AG10803 (cell line): ENCODE measurements around the gene MIF4GD.

Experiments used
- DNase-seq: peaks from one replicate; pipeline ENCODE4 v3.0.0; 2010; ENCODE audit warnings: low read depth
- H3K4me3 ChIP-seq: 2 replicates; pipeline ENCODE4 v1.5.1; 2011; ENCODE audit warnings: mild to moderate bottlenecking, low read length, control low read depth
- TF ChIP-seq, protein P1 (sequence below): conservative IDR thresholded peaks from 2 replicates; pipeline ENCODE4 v1.5.1; 2011; ENCODE audit warnings: mild to moderate bottlenecking, low read length, control low read depth, inconsistent platforms

Gene MIF4GD, protein sequence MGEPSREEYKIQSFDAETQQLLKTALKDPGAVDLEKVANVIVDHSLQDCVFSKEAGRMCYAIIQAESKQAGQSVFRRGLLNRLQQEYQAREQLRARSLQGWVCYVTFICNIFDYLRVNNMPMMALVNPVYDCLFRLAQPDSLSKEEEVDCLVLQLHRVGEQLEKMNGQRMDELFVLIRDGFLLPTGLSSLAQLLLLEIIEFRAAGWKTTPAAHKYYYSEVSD

DNA sequence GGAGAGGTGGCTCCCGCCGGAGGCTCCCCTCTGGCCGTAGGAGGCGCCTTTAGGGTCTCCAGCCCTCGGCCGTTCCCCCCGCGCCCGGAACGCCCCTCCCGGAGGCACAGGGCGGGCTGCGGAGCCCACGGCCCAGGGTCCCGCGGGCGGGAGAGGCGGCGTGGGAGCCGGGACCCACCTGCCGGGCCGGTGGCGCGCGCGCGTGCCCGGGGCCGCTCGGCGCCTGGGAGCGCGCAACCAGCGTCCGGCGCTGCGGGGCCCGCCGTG, at the start of gene MIF4GD:
MIF4GD (minus strand) TSS at position 266 of the 267 bp plus-strand sequence. CDS start 1,036 bp downstream, outside the sequence.
- no peak for DNase-seq
- TF ChIP-seq, protein P1, sequence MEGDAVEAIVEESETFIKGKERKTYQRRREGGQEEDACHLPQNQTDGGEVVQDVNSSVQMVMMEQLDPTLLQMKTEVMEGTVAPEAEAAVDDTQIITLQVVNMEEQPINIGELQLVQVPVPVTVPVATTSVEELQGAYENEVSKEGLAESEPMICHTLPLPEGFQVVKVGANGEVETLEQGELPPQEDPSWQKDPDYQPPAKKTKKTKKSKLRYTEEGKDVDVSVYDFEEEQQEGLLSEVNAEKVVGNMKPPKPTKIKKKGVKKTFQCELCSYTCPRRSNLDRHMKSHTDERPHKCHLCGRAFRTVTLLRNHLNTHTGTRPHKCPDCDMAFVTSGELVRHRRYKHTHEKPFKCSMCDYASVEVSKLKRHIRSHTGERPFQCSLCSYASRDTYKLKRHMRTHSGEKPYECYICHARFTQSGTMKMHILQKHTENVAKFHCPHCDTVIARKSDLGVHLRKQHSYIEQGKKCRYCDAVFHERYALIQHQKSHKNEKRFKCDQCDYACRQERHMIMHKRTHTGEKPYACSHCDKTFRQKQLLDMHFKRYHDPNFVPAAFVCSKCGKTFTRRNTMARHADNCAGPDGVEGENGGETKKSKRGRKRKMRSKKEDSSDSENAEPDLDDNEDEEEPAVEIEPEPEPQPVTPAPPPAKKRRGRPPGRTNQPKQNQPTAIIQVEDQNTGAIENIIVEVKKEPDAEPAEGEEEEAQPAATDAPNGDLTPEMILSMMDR: no peak
- peak within 1 kb of the TSS; percentile 84 for H3K4me3 ChIP-seq

DNA sequence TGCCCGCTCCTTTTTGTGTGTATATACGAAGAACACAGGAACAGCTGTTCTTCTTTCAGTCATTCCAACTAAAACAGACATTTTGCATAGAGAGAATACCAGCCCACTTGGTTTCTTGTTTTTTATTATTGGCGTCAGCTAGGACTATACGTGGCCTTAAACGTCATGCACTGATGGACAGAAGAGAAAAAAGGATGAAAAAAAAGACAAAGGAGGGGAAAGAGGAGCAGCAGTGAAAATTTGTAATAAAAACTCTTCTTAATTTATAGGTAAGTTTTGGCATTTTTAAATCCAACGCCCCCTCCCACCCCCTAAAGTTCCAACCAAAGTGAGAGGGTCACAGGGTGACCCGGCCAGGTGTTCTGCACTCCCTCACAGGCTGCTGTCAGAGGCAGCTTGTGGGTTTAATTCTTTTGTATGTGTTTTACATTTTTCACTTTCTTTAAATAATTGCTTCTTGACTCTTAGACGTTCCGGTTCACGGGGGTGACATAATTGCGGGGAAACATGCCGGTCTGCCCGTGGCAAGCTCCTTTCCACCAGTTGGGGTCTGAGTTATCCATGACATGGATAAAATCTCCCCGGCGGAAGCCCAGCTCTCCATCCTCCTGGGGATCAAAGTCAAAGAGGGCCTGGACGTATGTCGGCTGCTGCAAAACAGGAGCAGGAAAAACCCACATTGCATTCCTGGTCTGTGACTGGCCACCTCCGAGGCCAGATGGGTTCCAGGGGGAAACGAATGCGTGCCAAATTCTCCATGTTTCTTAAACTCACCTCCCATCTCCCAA, 49.1 kb upstream of the MIF4GD start:
- H3K4me3 ChIP-seq: no peak overlapping the region
- TF ChIP-seq, protein P1: no peak
- peak; percentile 84 for DNase-seq

DNA sequence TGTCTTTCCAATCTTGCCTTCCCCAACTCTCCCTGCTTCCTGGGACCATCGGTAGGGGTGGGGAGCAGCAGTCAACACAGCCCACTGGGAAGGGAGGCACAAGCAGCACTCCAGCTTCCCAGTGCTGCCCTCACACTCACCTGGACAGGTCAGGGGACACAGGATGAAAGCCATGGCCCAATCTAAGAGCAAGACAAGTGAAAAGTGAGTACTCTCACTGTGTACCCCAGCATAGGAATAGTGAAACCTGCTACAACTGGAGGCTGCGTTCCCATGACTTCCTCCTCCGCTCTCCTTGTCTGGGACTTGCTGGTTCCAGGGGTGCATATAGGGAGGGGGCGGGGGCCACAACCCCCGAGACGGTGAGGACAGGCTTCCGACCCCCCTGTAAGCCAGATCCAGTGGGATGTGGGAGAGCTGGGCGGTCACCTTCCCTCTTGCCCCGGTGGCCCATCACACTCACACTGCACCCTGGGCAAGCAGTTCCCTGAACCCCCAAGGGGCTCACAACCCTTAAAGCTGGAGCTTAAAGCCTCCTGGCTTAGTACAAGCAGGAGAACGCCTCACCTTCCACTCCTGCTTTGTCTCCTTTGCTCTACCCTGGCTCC, 47.7 kb upstream of the MIF4GD start:
- no peak overlapping the region for H3K4me3 ChIP-seq
- no peak for DNase-seq
- TF ChIP-seq, protein P1: no peak

DNA sequence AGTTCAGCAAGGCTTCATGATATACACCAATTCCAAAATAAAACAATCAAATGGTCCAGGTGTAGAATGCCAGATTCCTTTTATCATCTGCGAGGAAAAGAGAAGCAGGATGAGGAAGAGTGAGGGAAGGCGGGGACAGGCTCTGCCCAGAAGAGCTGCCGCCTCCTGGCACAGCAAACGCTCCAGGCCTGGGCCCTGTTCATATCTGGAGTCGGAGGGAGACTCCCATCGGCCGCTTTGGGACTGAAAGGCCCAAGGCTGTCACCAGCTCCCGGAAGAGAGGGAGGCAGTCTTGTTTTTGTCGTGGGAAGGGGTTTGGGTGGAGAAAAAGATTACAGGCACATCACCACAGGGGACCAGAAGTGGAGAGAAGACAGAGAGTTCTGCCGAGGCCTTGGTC, 47.2 kb upstream of the MIF4GD start:
- H3K4me3 ChIP-seq: no peak overlapping the region
- DNase-seq: no peak
- TF ChIP-seq, protein P1: no peak

DNA sequence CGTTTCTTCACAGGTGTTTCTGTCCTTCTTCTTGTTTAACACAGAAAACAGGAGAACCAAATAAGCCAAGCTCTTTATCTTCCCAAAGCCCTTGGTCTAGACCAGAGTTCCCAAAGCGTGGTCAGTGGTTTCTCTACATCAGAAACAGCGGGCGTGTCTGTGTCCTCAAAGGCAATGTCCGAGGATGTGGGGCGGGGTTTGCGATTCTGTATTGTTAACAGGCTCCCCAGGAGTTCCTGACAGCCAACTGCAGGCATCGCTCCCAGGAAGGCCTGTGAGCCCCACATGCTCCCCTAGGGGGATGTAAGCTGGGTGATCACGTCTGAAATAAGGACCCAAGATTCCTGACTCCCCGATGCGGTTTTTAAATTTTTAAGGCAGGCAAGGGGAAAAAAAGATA, 46.6 kb upstream of the MIF4GD start:
- TF ChIP-seq, protein P1: no peak
- DNase-seq: no peak

DNA sequence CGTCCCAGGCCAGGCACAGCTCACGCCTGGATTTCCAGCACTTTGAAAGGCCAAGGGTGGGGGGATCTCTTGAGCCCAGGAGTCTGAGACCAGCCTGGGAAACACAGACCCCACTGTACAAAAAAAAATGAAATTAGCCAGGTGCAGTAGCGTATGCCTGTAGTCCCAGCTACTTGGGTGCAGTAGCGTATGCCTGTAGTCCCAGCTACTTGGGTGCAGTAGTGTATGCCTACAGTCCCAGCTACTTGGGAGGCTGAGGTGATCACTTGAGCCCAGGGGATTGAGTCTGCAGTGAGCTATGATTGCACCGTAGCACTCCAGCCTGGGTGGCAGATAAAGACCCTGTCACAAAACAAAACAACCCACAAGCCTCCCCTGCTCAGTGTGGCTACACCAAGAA, 45.2 kb upstream of the MIF4GD start:
- DNase-seq: no peak
- no peak overlapping the region for H3K4me3 ChIP-seq
- TF ChIP-seq, protein P1: no peak

More for the DNA sequence above, 46.6 kb upstream of the MIF4GD start:
- H3K4me3 ChIP-seq: no peak overlapping the region
